MM.1S (cell line): ENCODE data around the gene CH25H.

Source experiments
- DNase-seq: peaks from one replicate; pipeline ENCODE4 v3.0.0-alpha.2; 2015
- H2AFZ ChIP-seq: fragments of 300-600 bp; sonication (generic); 2 replicates; pipeline ENCODE4 v1.6.0; 2016; ENCODE audit warnings: antibody characterized with exemption, low read length
- H3F3A ChIP-seq: fragments of 300-600 bp; sonication (generic); 2 replicates; pipeline ENCODE4 v1.6.1; 2016; ENCODE audit warnings: mild to moderate bottlenecking, antibody characterized with exemption, low read length, moderate library complexity, mixed read lengths; ENCODE audit not compliant: insufficient read depth
- H3K27ac ChIP-seq: fragments of 300-600 bp; sonication (generic); 2 replicates; pipeline ENCODE4 v1.5.1; 2016; ENCODE audit warnings: mild to moderate bottlenecking, low read length
- H3K27me3 ChIP-seq: fragments of 300-600 bp; sonication (generic); replicated peaks from 2 replicates; pipeline ENCODE4 v1.6.0; 2016; ENCODE audit warnings: low read length; ENCODE audit not compliant: insufficient read depth
- H3K36me3 ChIP-seq: fragments of 300-600 bp; sonication (generic); replicated peaks from 2 replicates; pipeline ENCODE4 v1.6.1; 2016; ENCODE audit warnings: mild to moderate bottlenecking, low read length, mixed read lengths; ENCODE audit not compliant: insufficient read depth
- H3K4me1 ChIP-seq: fragments of 300-600 bp; sonication (generic); 2 replicates; pipeline ENCODE4 v1.6.1; 2016; ENCODE audit warnings: low read length, mixed read lengths
- H3K4me2 ChIP-seq: fragments of 300-600 bp; sonication (generic); 2 replicates; pipeline ENCODE4 v1.6.0; 2016; ENCODE audit warnings: low read depth, low read length
- H3K4me3 ChIP-seq: fragments of 300-600 bp; sonication (generic); 2 replicates; pipeline ENCODE4 v1.5.1; 2016; ENCODE audit warnings: low read length, mixed read lengths
- H3K79me2 ChIP-seq: fragments of 300-600 bp; sonication (generic); 2 replicates; pipeline ENCODE4 v1.6.1; 2016; ENCODE audit warnings: mixed run types, low read length, mixed read lengths
- H3K9ac ChIP-seq: fragments of 300-600 bp; sonication (generic); 2 replicates; pipeline ENCODE4 v1.6.1; 2016; ENCODE audit warnings: low read length, mixed read lengths
- H3K9me2 ChIP-seq: fragments of 300-600 bp; sonication (generic); replicated peaks from 2 replicates; pipeline ENCODE4 v1.6.1; 2016; ENCODE audit warnings: mild to moderate bottlenecking, low read length, mixed read lengths; ENCODE audit not compliant: insufficient read depth
- H3K9me3 ChIP-seq: fragments of 300-600 bp; sonication (generic); replicated peaks from 2 replicates; pipeline ENCODE4 v1.6.1; 2016; ENCODE audit warnings: mild to moderate bottlenecking, low read length, mixed read lengths; ENCODE audit not compliant: insufficient read depth
- H4K20me1 ChIP-seq: fragments of 300-600 bp; sonication (generic); 2 replicates; pipeline ENCODE4 v1.6.1; 2016; ENCODE audit warnings: mild to moderate bottlenecking, low read length, moderate library complexity, mixed read lengths; ENCODE audit not compliant: insufficient read depth
- EZH2 ChIP-seq: fragments of 300-600 bp; sonication (generic); optimal IDR thresholded peaks from 2 replicates; pipeline ENCODE3; 2017; ENCODE audit warnings: low read depth, mild to moderate bottlenecking, antibody characterized with exemption, low read length, mixed read lengths
- EZH2phosphoT487 ChIP-seq: fragments of 300-600 bp; sonication (generic); IDR thresholded peaks from 2 replicates; pipeline ENCODE4 v1.6.1; 2018; ENCODE audit warnings: antibody characterized with exemption, low read length
- TF ChIP-seq, protein P1 (sequence below): fragments of 300-600 bp; sonication (generic); IDR thresholded peaks from 2 replicates; pipeline ENCODE4 v1.5.1; 2016; ENCODE audit warnings: antibody characterized with exemption, low read length, mixed read lengths

Gene CH25H

DNA sequence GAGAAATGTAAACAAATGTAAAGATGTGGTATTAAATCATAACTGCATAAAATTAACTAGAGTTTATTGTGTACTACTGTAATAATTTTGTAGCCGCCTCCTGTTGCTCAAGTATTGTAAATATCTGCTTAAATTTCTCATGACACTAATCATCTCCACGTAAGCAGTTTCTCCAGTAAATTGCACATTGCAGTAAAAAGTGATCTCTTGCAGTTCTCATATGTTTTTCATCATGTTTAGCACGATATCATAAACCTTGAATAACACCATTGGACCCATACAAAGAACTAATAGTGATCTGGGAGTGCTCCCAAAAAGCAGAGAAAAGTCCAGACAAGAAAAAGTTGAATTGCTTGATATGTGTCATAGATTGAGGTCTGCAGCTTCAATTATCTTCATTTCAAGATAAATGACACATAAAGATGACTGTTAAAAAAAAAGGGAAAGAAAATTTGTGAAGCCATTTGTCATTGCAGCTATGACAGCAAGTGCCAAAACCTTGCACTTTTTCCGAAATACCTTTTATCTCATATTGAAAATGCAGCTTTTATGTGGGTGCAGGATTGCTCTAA is 29.2 kb upstream of the CH25H start:
- H3K9me2 ChIP-seq, result no peaks in the 10 kb centered on the region
- TF ChIP-seq, protein P1, sequence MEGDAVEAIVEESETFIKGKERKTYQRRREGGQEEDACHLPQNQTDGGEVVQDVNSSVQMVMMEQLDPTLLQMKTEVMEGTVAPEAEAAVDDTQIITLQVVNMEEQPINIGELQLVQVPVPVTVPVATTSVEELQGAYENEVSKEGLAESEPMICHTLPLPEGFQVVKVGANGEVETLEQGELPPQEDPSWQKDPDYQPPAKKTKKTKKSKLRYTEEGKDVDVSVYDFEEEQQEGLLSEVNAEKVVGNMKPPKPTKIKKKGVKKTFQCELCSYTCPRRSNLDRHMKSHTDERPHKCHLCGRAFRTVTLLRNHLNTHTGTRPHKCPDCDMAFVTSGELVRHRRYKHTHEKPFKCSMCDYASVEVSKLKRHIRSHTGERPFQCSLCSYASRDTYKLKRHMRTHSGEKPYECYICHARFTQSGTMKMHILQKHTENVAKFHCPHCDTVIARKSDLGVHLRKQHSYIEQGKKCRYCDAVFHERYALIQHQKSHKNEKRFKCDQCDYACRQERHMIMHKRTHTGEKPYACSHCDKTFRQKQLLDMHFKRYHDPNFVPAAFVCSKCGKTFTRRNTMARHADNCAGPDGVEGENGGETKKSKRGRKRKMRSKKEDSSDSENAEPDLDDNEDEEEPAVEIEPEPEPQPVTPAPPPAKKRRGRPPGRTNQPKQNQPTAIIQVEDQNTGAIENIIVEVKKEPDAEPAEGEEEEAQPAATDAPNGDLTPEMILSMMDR, result no peak
- TF ChIP-seq EZH2, result no peak
- TF ChIP-seq EZH2phosphoT487, result no peak
- H3K9ac ChIP-seq, result no peak overlapping the region
- no peaks in the 10 kb centered on the region for H4K20me1 ChIP-seq
- H2AFZ ChIP-seq, result no peak overlapping the region
- no peak overlapping the region for H3K4me3 ChIP-seq
- DNase-seq, result no peak
- H3K27me3 ChIP-seq, result no peaks in the 10 kb centered on the region
- no peak overlapping the region for H3K27ac ChIP-seq
- H3F3A ChIP-seq, result no peaks in the 10 kb centered on the region
- H3K4me1 ChIP-seq, result no peaks in the 10 kb centered on the region
- H3K9me3 ChIP-seq, result no peaks in the 10 kb centered on the region
- no peak overlapping the region for H3K4me2 ChIP-seq
- H3K36me3 ChIP-seq, result no peaks in the 10 kb centered on the region
- no peaks in the 10 kb centered on the region for H3K79me2 ChIP-seq

DNA sequence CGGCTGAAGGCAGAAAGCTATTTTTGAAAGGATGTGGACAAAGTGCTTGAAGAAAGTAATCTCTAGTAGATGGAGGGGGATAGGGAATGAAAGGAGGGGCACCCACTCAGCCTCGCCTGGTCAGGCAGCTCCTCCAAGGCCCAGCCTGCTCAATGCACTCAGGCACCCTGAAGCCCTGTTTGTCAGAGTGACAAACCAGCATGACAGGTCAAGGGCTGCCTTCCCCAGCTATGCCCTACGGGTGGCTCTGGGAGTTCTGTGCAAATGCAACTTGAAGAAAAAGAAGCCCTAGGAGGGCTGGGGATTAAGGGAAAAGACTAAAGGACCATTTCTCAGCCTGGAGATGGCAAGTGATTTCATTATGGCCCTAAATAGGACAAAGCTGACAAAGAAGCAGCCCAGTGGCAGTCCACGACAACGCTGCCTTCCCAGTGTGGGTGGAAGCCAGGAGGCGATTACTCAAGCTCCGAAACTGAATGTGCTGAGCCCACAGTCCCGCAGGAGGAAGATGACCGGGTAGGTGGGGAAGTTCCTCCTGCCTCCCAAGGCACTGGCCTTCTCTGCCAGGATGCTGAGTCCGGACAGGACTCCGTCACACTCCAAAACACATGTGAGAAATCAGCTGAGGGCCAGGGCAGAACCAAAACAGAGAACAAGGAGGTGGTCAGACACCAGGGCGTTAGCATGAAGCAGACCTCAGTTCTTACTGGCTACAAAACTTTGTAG is 28.1 kb upstream of the CH25H start:
- H3K27me3 ChIP-seq, result no peaks in the 10 kb centered on the region
- no peak overlapping the region for H3K9ac ChIP-seq
- H3K9me2 ChIP-seq, result no peaks in the 10 kb centered on the region
- DNase-seq, result no peak
- TF ChIP-seq EZH2, result no peak
- TF ChIP-seq, protein P1, result no peak
- TF ChIP-seq EZH2phosphoT487, result no peak
- no peaks in the 10 kb centered on the region for H4K20me1 ChIP-seq
- H3K36me3 ChIP-seq, result no peaks in the 10 kb centered on the region
- no peak overlapping the region for H2AFZ ChIP-seq
- H3K79me2 ChIP-seq, result no peaks in the 10 kb centered on the region
- H3K27ac ChIP-seq, result no peak overlapping the region
- H3K9me3 ChIP-seq, result no peaks in the 10 kb centered on the region
- no peaks in the 10 kb centered on the region for H3F3A ChIP-seq
- no peak overlapping the region for H3K4me2 ChIP-seq
- H3K4me3 ChIP-seq, result no peak overlapping the region
- H3K4me1 ChIP-seq, result no peaks in the 10 kb centered on the region

- Histone ChIP-seq H3K4me1 (no peaks in the 10 kb centered on the region), H3K9ac (no peak overlapping the region), H4K20me1 (no peaks in the 10 kb centered on the region), H3K36me3 (no peaks in the 10 kb centered on the region), H2AFZ (no peak overlapping the region), H3K9me2 (no peaks in the 10 kb centered on the region), H3K4me3 (no peak overlapping the region), H3K27ac (no peak overlapping the region), H3F3A (no peaks in the 10 kb centered on the region), H3K79me2 (no peaks in the 10 kb centered on the region), H3K27me3 (no peaks in the 10 kb centered on the region), H3K9me3 (no peaks in the 10 kb centered on the region), H3K4me2 (no peak overlapping the region)
- DNase-seq, result no peak
- TF ChIP-seq EZH2phosphoT487, result no peak
- TF ChIP-seq, protein P1, result no peak
Observed at GRCh38 chr10:89233033-89233432, 25.9 kb upstream of the CH25H start.
